Hematopoietic multipotent progenitor cell (in vitro differentiated cells): ENCODE data around the gene GFI1B. TPM values are rescaled to one million over a fixed set of nuclear protein-coding genes. Genes with fewer than 3 reads are reported as not detected.
"Not testable (repeated sequence)": the region's sequence is repeated elsewhere in the genome, so short reads cannot be mapped to it uniquely, and the experiment has no call there.

ENCODE experiments used
- DNase-seq, 3 donors: peaks; one replicate each; pipeline ENCODE4 v3.0.0-alpha.2; 2011 to 2015; ENCODE audit warnings: low read depth in 2 of 3, low spot score in 2 of 3
- total RNA-seq: library from RNA; depleted of rRNA; stranded (reverse); fragments of >200 nt; gene quantifications from one replicate; pipeline ENCODE4 v1.2.3, GENCODE V29; 2012

Gene GFI1B
- total RNA-seq, 1 donor: 72.4 TPM

GRCh38 chr9:132989998-132990557 is 11.6 kb downstream of the GFI1B start:
- peak in 1 of 3 donors; percentile 73 for DNase-seq

- no peak for DNase-seq
Observed at GRCh38 chr9:132990781-132991180, 12.3 kb downstream of the GFI1B start.

GRCh38 chr9:132991351-132992300 is 13.1 kb downstream of the GFI1B start:
- DNase-seq: peak in 2 of 3 donors; percentile 84 to 92

DNA sequence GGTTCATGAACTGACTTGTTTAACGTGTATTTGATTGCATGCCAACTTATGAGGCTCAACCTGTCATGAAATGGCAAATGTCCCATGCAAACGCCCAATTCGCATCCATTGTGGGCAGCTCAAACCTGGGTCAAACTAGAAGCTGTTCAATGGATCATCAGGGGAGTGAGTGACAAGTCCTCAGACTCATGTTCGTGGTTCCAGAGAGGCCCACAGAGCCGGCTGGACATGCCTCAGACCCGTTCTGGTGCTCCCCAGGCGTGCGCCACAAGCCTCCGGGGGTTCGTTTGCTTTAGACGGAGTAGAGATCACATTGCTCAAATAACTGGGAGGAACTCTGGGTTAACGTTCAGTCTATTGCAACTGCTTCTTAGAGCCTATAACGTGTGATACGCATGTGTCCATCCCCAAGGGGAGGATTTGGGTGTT is 15.0 kb downstream of the GFI1B start:
- DNase-seq: no peak

DNA sequence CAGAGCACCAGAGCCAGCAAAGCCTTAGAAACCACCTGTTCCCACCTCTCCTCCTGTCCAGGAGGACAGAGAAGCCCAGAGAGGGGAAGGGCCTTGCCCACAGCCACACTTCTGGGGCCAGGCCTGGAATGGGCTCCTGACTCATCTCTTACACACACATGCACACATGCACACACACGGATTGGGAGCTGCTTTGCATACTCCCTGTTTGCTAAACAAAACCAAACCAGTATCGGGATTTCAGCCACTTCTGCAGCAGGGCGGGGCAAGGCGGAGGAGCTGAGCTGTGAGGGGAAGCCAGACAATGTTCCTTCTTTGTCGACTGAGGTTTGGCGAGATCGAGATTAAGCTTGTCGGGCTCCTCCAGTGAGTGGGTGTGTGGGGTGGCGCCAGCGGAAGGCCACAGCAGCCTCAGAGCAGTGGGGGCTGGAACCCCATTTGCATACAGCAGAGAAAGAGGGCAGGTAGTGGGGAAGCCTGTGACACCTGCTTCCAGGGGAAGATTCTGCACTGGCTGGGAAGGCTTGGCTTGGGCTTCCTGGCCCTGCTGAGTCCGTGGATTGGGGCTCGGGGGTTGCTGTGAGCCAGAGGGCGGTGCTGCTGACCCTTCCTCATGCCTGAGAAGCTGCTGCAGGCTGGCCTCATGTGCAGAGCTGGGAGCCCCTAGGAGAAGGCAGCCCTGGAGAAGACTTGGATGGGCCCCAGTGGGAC is 16.1 kb downstream of the GFI1B start:
- peak in 1 of 3 donors; percentile 74 for DNase-seq

DNA sequence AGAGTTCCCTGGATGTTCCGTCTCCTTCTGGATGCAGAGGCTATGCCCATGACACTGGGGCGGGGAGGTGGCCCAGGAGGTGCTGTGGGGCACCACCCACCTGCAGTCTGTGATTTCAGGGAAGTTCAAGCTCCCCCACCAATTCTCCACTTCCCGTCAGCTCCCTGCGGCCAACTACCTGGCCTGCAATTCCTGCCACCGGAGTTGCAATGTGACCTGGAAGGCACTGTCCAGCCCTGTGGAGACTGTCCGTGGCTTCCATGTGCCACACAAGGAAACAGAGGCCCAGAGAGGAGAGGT is 16.6 kb downstream of the GFI1B start:
- no peak for DNase-seq

- DNase-seq: no peak
Observed at GRCh38 chr9:132995879-132996278, 17.4 kb downstream of the GFI1B start.

GRCh38 chr9:132996526-132996925 is 18.0 kb downstream of the GFI1B start:
- DNase-seq: no peak

- no peak for DNase-seq
Observed at GRCh38 chr9:132997591-132997990, 19.1 kb downstream of the GFI1B start.

DNA sequence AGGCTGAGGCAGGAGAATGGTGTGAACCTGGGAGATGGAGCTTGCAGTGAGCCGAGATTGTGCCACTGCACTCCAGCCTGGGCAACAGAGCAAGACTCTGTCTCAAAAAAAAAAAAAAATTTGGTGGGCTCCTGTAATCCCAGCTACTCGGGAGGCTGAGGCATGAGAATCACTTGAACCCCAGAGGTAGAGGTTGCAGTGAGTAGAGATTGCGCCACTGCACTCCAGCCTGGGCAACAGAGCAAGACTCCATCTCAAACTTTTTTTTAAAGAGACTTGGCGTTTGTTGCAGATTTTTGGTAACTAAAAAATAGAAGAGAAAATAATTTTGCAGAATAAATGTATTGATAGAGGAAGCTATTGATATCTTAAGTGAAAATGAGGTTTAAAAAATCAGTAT is 19.7 kb downstream of the GFI1B start:
- not testable (repeated sequence) for DNase-seq

DNA sequence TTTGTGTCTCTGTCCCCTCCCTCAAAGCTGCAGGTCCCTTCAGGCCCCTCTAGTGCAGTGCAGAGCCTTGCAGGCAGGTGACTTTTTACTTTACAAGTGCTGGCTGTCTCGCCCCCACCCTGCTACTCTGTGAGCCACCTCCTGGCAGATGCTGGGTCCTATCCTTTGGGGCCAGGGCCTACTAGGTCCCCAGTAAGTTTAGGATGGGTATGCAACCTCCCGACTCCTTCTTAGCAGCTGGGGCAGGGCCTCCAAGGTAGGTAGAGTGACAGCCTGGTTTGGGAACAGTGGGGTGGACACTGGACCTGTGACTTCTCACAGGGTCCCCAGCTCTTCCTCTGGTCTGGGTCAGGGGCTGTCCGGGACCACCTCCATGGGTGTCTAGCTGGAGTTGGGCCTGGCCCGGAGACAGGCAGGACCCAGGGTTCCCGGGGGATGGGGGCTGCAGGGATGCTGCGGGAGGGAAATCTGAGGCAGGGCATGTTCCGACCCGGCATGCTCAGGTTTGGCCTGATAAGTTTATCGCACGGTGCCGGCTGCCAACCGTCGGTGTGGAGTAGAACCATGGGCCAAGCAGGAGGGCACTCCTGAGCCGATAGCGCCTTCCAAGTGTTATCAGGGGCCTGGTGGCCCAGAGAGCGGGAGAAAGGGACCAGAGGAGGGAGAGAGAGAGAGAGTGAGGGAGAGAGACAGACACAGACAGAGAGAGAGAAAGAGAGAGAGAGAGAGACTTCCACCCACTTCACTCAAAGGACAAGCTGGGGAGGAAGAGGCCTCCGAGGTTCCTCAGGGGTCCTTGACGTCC is 20.5 kb downstream of the GFI1B start:
- no peak for DNase-seq

- no peak for DNase-seq
Observed at GRCh38 chr9:133002147-133003070, 23.9 kb downstream of the GFI1B start.

- DNase-seq: peak in 2 of 3 donors; percentile 76 to 85
Observed at GRCh38 chr9:133003071-133003461, 24.6 kb downstream of the GFI1B start.

DNA sequence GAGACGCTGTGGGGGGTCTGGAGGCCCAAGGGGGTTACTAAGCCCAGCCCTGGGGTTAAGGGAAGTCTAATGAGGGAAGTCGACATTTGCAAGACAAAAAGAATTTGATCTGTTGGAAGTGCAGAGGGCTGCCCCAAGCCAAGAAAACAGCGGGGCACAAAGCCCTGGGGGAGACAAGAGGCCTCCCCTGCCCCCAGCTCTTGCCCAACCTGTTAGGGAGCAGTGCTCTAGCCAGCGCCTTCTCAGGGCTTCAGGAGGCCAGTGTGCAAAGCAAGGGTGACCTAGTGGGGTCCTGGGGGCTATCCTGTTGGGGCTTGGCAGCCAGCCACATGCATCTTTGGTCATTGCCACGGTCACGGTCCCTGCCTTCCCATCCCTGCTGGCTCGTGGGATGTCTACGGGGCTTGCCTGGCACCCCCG is 25.2 kb downstream of the GFI1B start:
- DNase-seq: peak in 1 of 3 donors; percentile 68

DNA sequence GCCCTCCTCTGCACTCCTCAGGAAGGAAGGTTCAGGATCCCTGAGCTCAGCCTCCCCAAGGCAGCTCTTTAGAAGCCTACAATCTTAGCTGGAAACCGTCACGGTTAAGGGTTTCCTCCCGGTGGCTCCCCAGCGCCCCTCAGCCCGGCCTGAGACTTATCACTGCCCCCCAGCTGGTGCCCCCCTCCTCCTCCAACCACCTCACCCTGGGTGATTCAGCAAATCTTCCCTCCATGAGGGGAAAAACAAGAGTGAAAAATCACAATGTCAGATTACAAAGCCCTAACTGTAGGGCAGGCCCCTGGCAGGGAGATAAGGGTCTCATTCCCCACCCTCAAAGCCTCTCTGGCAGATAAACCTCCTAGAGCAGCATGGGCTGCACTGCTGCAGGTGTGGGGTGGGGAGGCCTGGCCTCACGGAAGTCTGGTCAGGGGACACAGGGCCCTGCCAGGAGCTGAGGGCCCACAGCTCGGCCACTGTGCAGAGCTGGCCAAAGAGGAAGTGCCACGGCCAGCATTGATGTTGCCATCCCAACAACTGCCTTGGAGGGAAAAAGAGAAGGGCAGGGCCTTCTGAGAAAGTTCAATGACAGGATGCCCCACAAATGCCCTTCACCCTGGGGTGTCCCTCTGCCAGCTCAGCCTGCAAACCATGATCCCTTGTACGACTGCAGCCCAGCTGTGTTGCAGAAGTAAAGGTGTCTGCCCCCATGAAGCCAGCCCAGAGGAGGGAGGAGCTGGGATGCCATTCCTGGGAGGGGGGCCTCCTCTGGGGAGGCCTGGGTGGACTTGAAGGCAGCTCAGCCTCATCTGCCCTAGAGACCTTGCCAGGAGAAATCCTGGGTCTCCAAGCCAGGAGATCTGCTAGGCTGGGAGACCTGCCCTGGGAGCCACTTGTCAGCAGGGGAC is 25.9 kb downstream of the GFI1B start:
- peak in 2 of 3 donors; percentile 96 to 97 for DNase-seq

- DNase-seq: no peak
Observed at GRCh38 chr9:133004999-133005760, 26.7 kb downstream of the GFI1B start.

DNA sequence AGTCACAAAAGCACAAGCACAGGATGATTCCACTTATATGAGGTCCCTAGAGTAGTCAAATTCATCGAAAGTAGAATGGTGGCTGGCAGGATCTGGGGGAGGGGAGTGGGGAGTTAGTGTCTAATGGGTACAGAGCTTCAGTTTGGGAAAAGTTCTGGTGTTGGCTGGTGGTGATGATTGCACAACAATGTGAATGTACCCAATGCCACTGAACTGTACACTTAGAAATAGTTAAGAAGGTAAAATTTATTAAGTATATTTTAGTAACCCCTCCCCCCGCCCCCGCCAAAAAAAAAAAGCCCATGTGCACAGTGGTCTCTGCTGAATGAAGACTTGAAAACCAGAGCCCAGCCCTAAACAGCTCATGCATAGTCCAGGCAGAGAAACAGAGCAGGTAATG is 27.5 kb downstream of the GFI1B start:
- no peak for DNase-seq
